ENCODE measurements around the gene CALR3.

The CALR3 gene

DNA sequence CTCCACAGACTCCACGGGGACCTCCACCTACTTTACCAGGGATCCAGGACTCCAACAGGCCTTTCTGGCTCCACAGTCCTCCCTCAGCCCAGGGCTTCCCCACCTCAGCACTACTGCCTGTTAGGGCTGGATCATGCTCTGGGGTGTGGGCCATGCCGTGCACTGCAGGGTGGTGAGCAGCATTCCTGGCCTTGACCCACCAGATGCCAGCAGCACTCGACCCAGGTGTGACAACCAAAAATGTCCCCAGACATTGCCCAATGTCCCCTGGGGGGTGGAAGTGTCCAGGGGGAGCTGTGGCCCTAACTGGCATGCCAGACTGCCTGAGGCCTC, 66.2 kb downstream of the CALR3 start:
- DNase-seq (ENCODE audit: insufficient read length) (no peak), FAIRE-seq (no peak)
- no peak for TF ChIP-seq TAF1 (IDR thresholded peaks at IDR 0.05; ENCODE audit: borderline replicate concordance, low read depth, low read length)
- TF ChIP-seq POLR2A (IDR thresholded peaks at IDR 0.05; ENCODE audit: low read depth, low read length), result no peak
- no peak for TF ChIP-seq POLR2AphosphoS5 (IDR thresholded peaks at IDR 0.05; ENCODE audit: low read depth, low read length)

DNA sequence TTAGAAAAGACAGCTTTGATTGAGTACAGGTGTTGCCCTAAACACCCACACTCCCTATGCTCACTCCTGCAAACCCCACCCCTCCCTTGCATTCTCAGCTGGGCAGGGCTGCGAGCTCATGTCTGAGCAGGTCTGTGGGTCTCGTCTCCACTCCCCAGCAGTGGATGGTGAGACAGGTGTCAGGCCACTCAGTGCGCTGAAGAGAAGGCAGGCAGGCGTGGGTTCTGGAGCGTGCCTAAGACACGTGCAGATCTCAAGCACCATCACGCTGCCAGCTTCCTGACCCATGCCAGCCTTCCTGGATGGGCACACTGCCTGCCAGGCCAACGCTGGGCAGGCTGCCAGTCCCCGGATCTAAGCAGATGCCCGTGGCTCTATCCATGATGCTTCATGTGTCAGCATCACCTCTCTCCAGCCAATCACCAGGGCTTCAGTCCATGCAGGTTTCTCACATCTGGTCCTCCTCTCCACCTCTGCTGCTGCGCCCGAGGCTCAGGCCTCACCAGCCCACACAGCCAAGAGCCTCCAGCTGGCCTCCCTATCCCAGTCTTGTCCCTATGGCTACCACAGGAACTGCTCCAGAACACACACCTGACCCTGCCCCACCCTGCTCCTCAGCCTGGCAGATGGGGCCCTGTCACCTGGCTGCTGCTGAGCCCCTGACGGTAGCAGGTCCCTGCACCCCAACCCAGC, 66.8 kb downstream of the CALR3 start:
- DNase-seq (ENCODE audit: insufficient read length) (no peak), FAIRE-seq (no peak)
- TF ChIP-seq POLR2A (IDR thresholded peaks at IDR 0.05; ENCODE audit: low read depth, low read length), result no peak
- TF ChIP-seq TAF1 (IDR thresholded peaks at IDR 0.05; ENCODE audit: borderline replicate concordance, low read depth, low read length), result no peak
- no peak for TF ChIP-seq POLR2AphosphoS5 (IDR thresholded peaks at IDR 0.05; ENCODE audit: low read depth, low read length)
